HG02623 (cell line): ENCODE data around the gene PDK2.

Experiments used
- ATAC-seq: cut with Tn5 transposase; IDR thresholded peaks from one replicate; pipeline ENCODE4 v1.9.1; 2021; ENCODE audit warnings: moderate library complexity; ENCODE audit not compliant: unreplicated experiment

PDK2 gene

GRCh38 chr17:50099003-50099402, 3.9 kb downstream of the PDK2 start:
- ATAC-seq = no peak

- no peak for ATAC-seq
These were observed 5.3 kb downstream of the PDK2 start for GRCh38 chr17:50100480-50100883.

- no peak for ATAC-seq
These were observed 5.8 kb downstream of the PDK2 start for GRCh38 chr17:50100921-50101345.

- ATAC-seq = no peak
These were observed 6.4 kb downstream of the PDK2 start for GRCh38 chr17:50101346-50102163.

- no peak for ATAC-seq
These were observed 7.2 kb downstream of the PDK2 start for GRCh38 chr17:50102164-50102991.

- no peak for ATAC-seq
These were observed 8.1 kb downstream of the PDK2 start for GRCh38 chr17:50103252-50103651.

GRCh38 chr17:50103941-50104340, 8.8 kb downstream of the PDK2 start:
- no peak for ATAC-seq

- ATAC-seq = no peak
These were observed 10.7 kb downstream of the PDK2 start for GRCh38 chr17:50105811-50106210.

- no peak for ATAC-seq
These were observed 11.4 kb downstream of the PDK2 start for GRCh38 chr17:50106393-50107131.

GRCh38 chr17:50107790-50108414, 12.8 kb downstream of the PDK2 start:
- ATAC-seq = no peak

- no peak for ATAC-seq
These were observed 13.4 kb downstream of the PDK2 start for GRCh38 chr17:50108556-50108955.

GRCh38 chr17:50109207-50109606, 14.1 kb downstream of the PDK2 start:
- ATAC-seq = no peak

GRCh38 chr17:50109785-50110184, 14.6 kb downstream of the PDK2 start:
- ATAC-seq = no peak

GRCh38 chr17:50110591-50111349, 15.6 kb downstream of the PDK2 start:
- no peak for ATAC-seq

GRCh38 chr17:50111673-50112655, 16.8 kb downstream of the PDK2 start:
- no peak for ATAC-seq

- ATAC-seq = no peak
These were observed 17.5 kb downstream of the PDK2 start for GRCh38 chr17:50112694-50113093.

GRCh38 chr17:50113624-50114320, 18.6 kb downstream of the PDK2 start:
- no peak for ATAC-seq

GRCh38 chr17:50114401-50114800, 19.2 kb downstream of the PDK2 start:
- ATAC-seq = no peak
